H7 (cell line): ENCODE results near the gene ISM1. TPM values are rescaled to one million over a fixed set of nuclear protein-coding genes. Genes with fewer than 3 reads are reported as not detected.
"Not testable (repeated sequence)": the region's sequence is repeated elsewhere in the genome, so short reads cannot be mapped to it uniquely, and the experiment has no call there.

Experiments used
- DNase-seq: peaks from one replicate; pipeline ENCODE4 v3.0.0; 2012
- H3K27me3 ChIP-seq: 2 replicates; pipeline ENCODE4 v1.6.0; 2011; ENCODE audit warnings: mild to moderate bottlenecking, low read length; ENCODE audit not compliant: control insufficient read depth, insufficient read depth
- H3K36me3 ChIP-seq: replicated peaks from 2 replicates; pipeline ENCODE4 v1.5.1; 2011; ENCODE audit warnings: low read length; ENCODE audit not compliant: control insufficient read depth, insufficient read depth
- H3K4me3 ChIP-seq: 2 replicates; pipeline ENCODE4 v1.5.1; 2011; ENCODE audit warnings: low read depth, mild to moderate bottlenecking, control low read depth, low read length, moderate library complexity; ENCODE audit not compliant: insufficient read depth
- total RNA-seq: library from RNA; depleted of rRNA; stranded (reverse); fragments of >200 nt; shearing (Covaris generic); gene quantifications from 2 replicates; pipeline ENCODE4 v1.2.3, GENCODE V29; 2014

Gene ISM1
- total RNA-seq, 1 experiment from 2014 or later: not detected

- Histone ChIP-seq H3K4me3 (no peak overlapping the region), H3K27me3 (no peaks in the 10 kb centered on the region), H3K36me3 (no peaks in the 10 kb centered on the region)
- DNase-seq: no peak
Observed at GRCh38 chr20:13234961-13235360, 13.9 kb downstream of the ISM1 start.

GRCh38 chr20:13236360-13236759, 15.3 kb downstream of the ISM1 start:
- H3K36me3 ChIP-seq, DNase-seq, H3K4me3 ChIP-seq, H3K27me3 ChIP-seq: not testable (repeated sequence)

GRCh38 chr20:13236990-13237720, 16.1 kb downstream of the ISM1 start:
- no peaks in the 10 kb centered on the region for H3K36me3 ChIP-seq
- no peaks in the 10 kb centered on the region for H3K27me3 ChIP-seq

GRCh38 chr20:13238001-13238653, 17.1 kb downstream of the ISM1 start:
- Histone ChIP-seq H3K27me3 (no peaks in the 10 kb centered on the region), H3K36me3 (no peaks in the 10 kb centered on the region), H3K4me3 (no peak overlapping the region)
- DNase-seq: no peak

More at GRCh38 chr20:13236990-13237720, 16.1 kb downstream of the ISM1 start:
- DNase-seq: no peak
- H3K4me3 ChIP-seq: no peak overlapping the region

DNA sequence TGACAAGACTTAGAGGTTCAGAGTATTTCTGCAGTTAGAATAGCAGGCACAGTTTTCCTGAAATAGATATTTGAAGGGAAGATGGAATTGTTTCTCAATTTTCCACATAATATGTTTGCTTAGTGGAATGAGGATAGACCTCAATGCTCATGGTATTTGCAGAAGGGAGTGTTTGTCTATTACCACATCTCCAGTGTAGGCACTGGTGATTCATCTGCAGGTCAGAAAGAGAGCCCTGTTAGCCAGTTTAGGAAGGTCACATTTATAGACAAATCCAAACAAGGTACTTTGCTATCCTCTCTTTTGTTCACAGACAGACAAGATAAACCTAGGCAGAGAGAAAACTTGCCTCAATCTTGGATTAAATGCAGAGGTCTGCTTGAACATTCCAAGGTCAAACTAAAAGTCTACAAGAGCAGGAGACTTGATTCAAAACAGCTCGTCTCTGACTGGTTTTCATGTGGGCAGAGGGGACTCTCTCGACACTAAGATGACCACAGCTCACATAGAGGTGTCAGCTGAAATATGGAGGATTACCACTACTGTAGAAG, 22.8 kb downstream of the ISM1 start:
- H3K4me3 ChIP-seq: no peak overlapping the region
- H3K36me3 ChIP-seq: no peaks in the 10 kb centered on the region
- DNase-seq: no peak
- no peaks in the 10 kb centered on the region for H3K27me3 ChIP-seq

GRCh38 chr20:13245250-13245723, 24.2 kb downstream of the ISM1 start:
- Histone ChIP-seq H3K36me3 (no peaks in the 10 kb centered on the region), H3K27me3 (no peaks in the 10 kb centered on the region), H3K4me3 (no peak overlapping the region)
- DNase-seq: no peak

DNA sequence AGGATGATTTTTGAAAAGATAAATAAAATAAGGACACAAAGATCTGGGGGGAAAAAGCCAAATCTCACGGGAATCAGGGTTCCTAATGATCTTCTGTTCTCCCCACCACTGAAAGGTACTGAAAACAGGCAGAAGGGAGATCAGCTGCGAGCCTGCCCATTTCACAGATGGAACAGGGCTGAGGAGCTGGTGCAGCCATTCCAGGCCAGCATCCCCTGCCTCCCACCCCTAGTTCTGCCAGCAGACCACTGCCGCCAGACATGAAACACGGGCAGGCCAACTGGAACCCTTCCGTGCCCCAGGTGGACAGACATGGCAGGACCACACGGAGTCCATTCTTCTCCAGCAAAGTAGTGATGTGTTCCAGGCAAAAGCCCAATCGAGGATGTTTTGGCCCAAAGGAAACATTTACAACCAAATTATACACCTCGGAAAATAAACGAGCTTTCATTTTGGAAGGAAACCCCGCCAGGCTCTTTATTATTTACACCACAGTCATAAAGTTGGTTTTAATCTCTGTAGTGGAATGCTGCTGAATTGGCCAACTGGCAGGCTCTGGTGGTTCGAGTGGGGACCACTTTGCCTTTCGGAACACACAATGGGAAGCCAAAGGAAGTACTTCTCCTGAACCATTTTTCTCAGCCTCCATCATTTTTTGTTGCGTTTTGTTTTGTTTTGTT, 28.2 kb downstream of the ISM1 start:
- no peak overlapping the region for H3K4me3 ChIP-seq
- H3K27me3 ChIP-seq: no peaks in the 10 kb centered on the region
- no peak for DNase-seq
- H3K36me3 ChIP-seq: no peaks in the 10 kb centered on the region

GRCh38 chr20:13249798-13250170, 28.7 kb downstream of the ISM1 start:
- no peaks in the 10 kb centered on the region for H3K36me3 ChIP-seq

GRCh38 chr20:13250251-13250650, 29.2 kb downstream of the ISM1 start:
- no peak overlapping the region for H3K4me3 ChIP-seq
- no peaks in the 10 kb centered on the region for H3K36me3 ChIP-seq
- H3K27me3 ChIP-seq: no peaks in the 10 kb centered on the region
- DNase-seq: no peak

More at GRCh38 chr20:13249798-13250170, 28.7 kb downstream of the ISM1 start:
- no peak for DNase-seq
- Histone ChIP-seq H3K27me3 (no peaks in the 10 kb centered on the region), H3K4me3 (no peak overlapping the region)

- no peaks in the 10 kb centered on the region for H3K27me3 ChIP-seq
- no peak overlapping the region for H3K4me3 ChIP-seq
- no peaks in the 10 kb centered on the region for H3K36me3 ChIP-seq
- DNase-seq: no peak
Observed at GRCh38 chr20:13251106-13251903, 30.2 kb downstream of the ISM1 start.

DNA sequence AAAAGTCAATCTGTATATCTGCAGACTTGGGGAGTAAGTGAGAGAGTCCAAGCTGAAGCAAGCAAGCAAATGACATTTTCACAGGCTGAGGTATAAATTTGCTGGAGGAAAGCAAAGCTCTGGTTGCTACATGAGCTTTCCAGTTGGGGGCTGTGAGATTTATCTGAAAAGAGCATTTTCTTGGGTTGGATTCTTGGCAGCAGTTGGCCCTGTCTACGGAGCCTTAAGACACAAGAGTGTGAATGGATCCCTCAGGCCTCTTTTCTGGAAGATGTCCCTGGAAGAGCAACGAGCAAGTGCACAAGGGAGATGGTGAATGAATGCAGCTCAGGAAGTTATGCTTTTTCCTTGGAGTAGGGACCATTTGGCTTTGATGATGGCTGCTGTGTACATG, 30.8 kb downstream of the ISM1 start:
- Histone ChIP-seq H3K27me3 (no peaks in the 10 kb centered on the region), H3K36me3 (no peaks in the 10 kb centered on the region), H3K4me3 (no peak overlapping the region)
- no peak for DNase-seq

GRCh38 chr20:13255356-13255755, 34.3 kb downstream of the ISM1 start:
- DNase-seq: no peak
- Histone ChIP-seq H3K36me3 (no peaks in the 10 kb centered on the region), H3K4me3 (no peak overlapping the region), H3K27me3 (no peaks in the 10 kb centered on the region)

DNA sequence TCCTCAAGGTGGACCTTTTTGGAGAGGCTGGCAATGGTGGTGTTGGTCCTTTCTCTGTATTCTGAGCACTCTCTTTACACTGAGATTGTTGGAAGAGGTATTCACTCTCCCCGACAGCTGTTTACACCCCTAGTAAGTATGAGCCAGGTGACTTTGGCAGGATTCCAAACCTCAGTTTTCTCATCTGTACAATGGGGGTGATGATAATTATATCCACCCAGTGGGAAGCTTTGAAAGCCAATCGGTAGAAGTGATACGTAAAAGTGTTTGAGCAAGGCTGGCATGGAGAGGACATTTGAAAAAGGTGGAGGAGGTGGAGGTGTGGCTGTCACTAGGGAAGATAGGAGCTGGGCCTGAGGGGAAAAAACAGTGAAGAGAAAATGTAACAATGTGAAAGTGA, 35.5 kb downstream of the ISM1 start:
- no peak for DNase-seq
- Histone ChIP-seq H3K36me3 (no peaks in the 10 kb centered on the region), H3K27me3 (no peaks in the 10 kb centered on the region), H3K4me3 (no peak overlapping the region)

DNA sequence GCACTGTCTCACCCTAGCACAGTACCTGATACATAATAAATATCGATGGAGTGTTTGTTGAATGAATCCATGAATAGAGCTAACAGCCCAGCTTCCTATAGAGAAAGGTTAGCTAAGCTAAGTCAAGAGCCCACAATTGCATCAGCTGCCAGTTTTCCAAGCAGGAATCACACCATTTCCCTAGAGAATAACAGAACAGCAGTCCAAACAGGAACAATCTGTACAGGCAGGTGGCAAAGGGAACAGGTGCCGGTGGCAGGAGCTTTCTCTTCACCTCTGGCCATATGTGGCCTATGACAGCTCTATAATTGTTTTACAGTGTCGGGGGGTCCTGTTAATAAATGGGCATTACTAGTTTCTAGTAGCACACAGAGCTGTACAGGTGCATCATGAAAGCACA, 38.8 kb downstream of the ISM1 start:
- no peaks in the 10 kb centered on the region for H3K27me3 ChIP-seq
- H3K4me3 ChIP-seq: no peak overlapping the region
- DNase-seq: no peak
- no peaks in the 10 kb centered on the region for H3K36me3 ChIP-seq
